Measurements from ENCODE around the gene RNF11. TPM values are rescaled to one million over a fixed set of nuclear protein-coding genes. Genes with fewer than 3 reads are reported as not detected.

RNF11 gene
- total RNA-seq, 6 experiments from 2014 or later, result 114 to 147 (median 128) TPM

- peaks cover 81% of the 10 kb centered on the region for H3K4me1 Mint-ChIP-seq (ENCODE audit: low read depth)
- no peak overlapping the region for H3K4me3 Mint-ChIP-seq
- peak overlapping the region; percentile 36; the same call in 1 of the 2 replicates for H3K27ac Mint-ChIP-seq
- DNase-seq, result no peak
- H3K27me3 Mint-ChIP-seq (ENCODE audit: insufficient read depth), result no peaks in the 10 kb centered on the region
- no peak for TF ChIP-seq CTCF (IDR thresholded peaks at IDR 0.05)
- H3K36me3 Mint-ChIP-seq (ENCODE audit: low read depth), result peaks cover 17% of the 10 kb centered on the region
- H3K9me3 Mint-ChIP-seq, result no peaks in the 10 kb centered on the region
Measured at GRCh38 chr1:51266791-51267190, 30.7 kb downstream of the RNF11 start.

- TF ChIP-seq CTCF (IDR thresholded peaks at IDR 0.05), result no peak
- Mint-ChIP-seq H3K27me3 (ENCODE audit: insufficient read depth) (no peaks in the 10 kb centered on the region), H3K4me3 (peak overlapping the region; percentile 55), H3K27ac (peak overlapping the region; percentile 91), H3K9me3 (no peaks in the 10 kb centered on the region), H3K36me3 (ENCODE audit: low read depth) (peaks cover 20% of the 10 kb centered on the region), H3K4me1 (ENCODE audit: low read depth) (peaks cover 70% of the 10 kb centered on the region)
- no peak for DNase-seq
Measured at GRCh38 chr1:51268634-51269033, 32.6 kb downstream of the RNF11 start.

- H3K9me3 Mint-ChIP-seq, result no peaks in the 10 kb centered on the region
- no peak overlapping the region for H3K27ac Mint-ChIP-seq
- no peak for DNase-seq
- no peak overlapping the region for H3K4me3 Mint-ChIP-seq
- peaks cover 20% of the 10 kb centered on the region for H3K36me3 Mint-ChIP-seq (ENCODE audit: low read depth)
- no peaks in the 10 kb centered on the region for H3K27me3 Mint-ChIP-seq (ENCODE audit: insufficient read depth)
- no peak for TF ChIP-seq CTCF (IDR thresholded peaks at IDR 0.05)
- peaks cover 49% of the 10 kb centered on the region for H3K4me1 Mint-ChIP-seq (ENCODE audit: low read depth)
Measured at GRCh38 chr1:51270751-51271150, 34.7 kb downstream of the RNF11 start.

- H3K27me3 Mint-ChIP-seq (ENCODE audit: insufficient read depth), result no peaks in the 10 kb centered on the region
- H3K4me1 Mint-ChIP-seq (ENCODE audit: low read depth), result peaks cover 30% of the 10 kb centered on the region
- peaks cover 16% of the 10 kb centered on the region for H3K36me3 Mint-ChIP-seq (ENCODE audit: low read depth)
- no peaks in the 10 kb centered on the region for H3K9me3 Mint-ChIP-seq
- H3K4me3 Mint-ChIP-seq, result no peak overlapping the region
- TF ChIP-seq CTCF (IDR thresholded peaks at IDR 0.05), result no peak
- H3K27ac Mint-ChIP-seq, result no peak overlapping the region
- no peak for DNase-seq
Measured at GRCh38 chr1:51272916-51273315, 36.8 kb downstream of the RNF11 start.

GRCh38 chr1:51274676-51275075 lies 38.6 kb downstream of the RNF11 start:
- Mint-ChIP-seq H3K4me3 (no peak overlapping the region), H3K27me3 (ENCODE audit: insufficient read depth) (no peaks in the 10 kb centered on the region), H3K36me3 (ENCODE audit: low read depth) (peaks cover 16% of the 10 kb centered on the region), H3K9me3 (no peaks in the 10 kb centered on the region), H3K27ac (no peak overlapping the region), H3K4me1 (ENCODE audit: low read depth) (peaks cover 12% of the 10 kb centered on the region)
- no peak for DNase-seq
- no peak for TF ChIP-seq CTCF (IDR thresholded peaks at IDR 0.05)

- Mint-ChIP-seq H3K36me3 (ENCODE audit: low read depth) (peaks cover 8% of the 10 kb centered on the region), H3K27ac (no peak overlapping the region), H3K27me3 (ENCODE audit: insufficient read depth) (no peaks in the 10 kb centered on the region), H3K4me1 (ENCODE audit: low read depth) (peaks cover under 1% of the 10 kb centered on the region; the same call in 1 of the 2 replicates), H3K4me3 (no peak overlapping the region), H3K9me3 (no peaks in the 10 kb centered on the region)
- no peak for DNase-seq
- no peak for TF ChIP-seq CTCF (IDR thresholded peaks at IDR 0.05)
Measured at GRCh38 chr1:51276286-51276685, 40.2 kb downstream of the RNF11 start.
